Loucy (cell line): ENCODE data around the gene AGRN.

ENCODE experiments used
- CTCF ChIP-seq: fragments of 200-600 bp; sonication (generic); conservative IDR thresholded peaks from 2 replicates; pipeline ENCODE4 v1.5.1; 2014; ENCODE audit warnings: mild to moderate bottlenecking, antibody characterized with exemption, low read length
- EZH2phosphoT487 ChIP-seq: fragments of 200-600 bp; IDR thresholded peaks from 2 replicates; pipeline ENCODE4 v1.6.1; 2018; ENCODE audit warnings: antibody characterized with exemption, mild to moderate bottlenecking, moderate library complexity, borderline replicate concordance

GRCh38 chr1:983798-984475 is 36.0 kb upstream of the AGRN start:
- TF ChIP-seq CTCF: peak; percentile 77
- no peak for TF ChIP-seq EZH2phosphoT487
